K562 (cell line): ENCODE results near the gene FBXO48. TPM values are rescaled to one million over a fixed set of nuclear protein-coding genes. Genes with fewer than 3 reads are reported as not detected.

Experiments
- FOS ChIP-seq: IDR thresholded peaks from 3 replicates; pipeline ENCODE4 v1.6.1; 2011; ENCODE audit not compliant: insufficient read length; ENCODE audit errors: extremely low read depth
- NFXL1 ChIP-seq: fragments of 450-650 bp; formaldehyde crosslinking; IDR thresholded peaks from 2 replicates; pipeline ENCODE4 v1.4.0; 2021; ENCODE audit warnings: mild to moderate bottlenecking
- SFPQ ChIP-seq: fragments of 200-400 bp; formaldehyde crosslinking; IDR thresholded peaks from 2 replicates; pipeline ENCODE4 v1.6.1; 2017; ENCODE audit warnings: mild to moderate bottlenecking, low read depth, low read length, moderate library complexity
- SNIP1 ChIP-seq: fragments of 450-650 bp; IDR thresholded peaks from 2 replicates; pipeline ENCODE4 v1.7.1; 2017; ENCODE audit warnings: low read depth, mild to moderate bottlenecking
- XRCC3 ChIP-seq: fragments of 450-650 bp; IDR thresholded peaks from 2 replicates; pipeline ENCODE4 v1.6.1; 2017; ENCODE audit warnings: mild to moderate bottlenecking, moderate library complexity
- ZBTB34 ChIP-seq: fragments of 250-450 bp; sonication (Bioruptor Pico); IDR thresholded peaks from 2 replicates; pipeline ENCODE4 v1.8.0; 2021; ENCODE audit warnings: mild to moderate bottlenecking, moderate library complexity
- ZNF184 ChIP-seq: sonication (generic); formaldehyde crosslinking; IDR thresholded peaks from 2 replicates; pipeline ENCODE4 v1.5.0; 2020; ENCODE audit warnings: missing genetic modification reagents
- ZNF445 ChIP-seq: fragments of 250-450 bp; sonication (Bioruptor Pico); IDR thresholded peaks from 2 replicates; pipeline ENCODE4 v1.4.0; 2020; ENCODE audit warnings: low read depth, mild to moderate bottlenecking, moderate library complexity
- polyA plus RNA-seq, 8 experiments: library from polyadenylated mRNA; depleted of rRNA in 4 of 8; stranded (reverse) in 5 of 8; unstranded in 3 of 8; fragments of >200 nt; fragmentation: Nextera tagmentation in 2 of 8; fragmentation: Illumina TruSeq in 1 of 8; extraction: Ambion mirVana in 2 of 8; extraction: Trizol in 1 of 8; gene quantifications; 2 replicates each; pipeline versions ENCODE4 v1.2.1 to v1.2.3, GENCODE V29; 2011 to 2014; ENCODE audit warnings: inconsistent platforms in 1 of 8, missing spikeins in 1 of 8
- total RNA-seq, 7 experiments: library from RNA; depleted of rRNA in 6 of 7; stranded (reverse); fragments of >200 nt in 6 of 7; fragmentation: Illumina TruSeq in 2 of 7; extraction: Trizol in 2 of 7; gene quantifications; 2 replicates each; pipeline versions ENCODE4 v1.2.1 to v1.2.3, GENCODE V29; 2011 to 2021; ENCODE audit warnings: low replicate concordance in 1 of 7
- TF ChIP-seq, protein P1 (sequence below), 3 experiments: IDR thresholded peaks in 2 of 3; conservative IDR thresholded peaks in 1 of 3; 2 replicates each; pipeline ENCODE4 v1.5.1; 2011 to 2012; ENCODE audit warnings: low read length in 3 of 3, mild to moderate bottlenecking in 3 of 3, control low read depth in 2 of 3, improper control_type of control experiment in 1 of 3, inconsistent platforms in 1 of 3, low read depth in 1 of 3, mixed read lengths in 1 of 3, moderate library complexity in 1 of 3; ENCODE audit not compliant: insufficient read depth in 2 of 3
- TF ChIP-seq, protein P2 (sequence below): fragments of 450-650 bp; IDR thresholded peaks from 2 replicates; pipeline ENCODE4 v1.6.1; 2017; ENCODE audit warnings: antibody characterized with exemption, mild to moderate bottlenecking
- TF ChIP-seq, protein P3 (sequence below), 3 experiments: fragments of 200-800 bp in 1 of 3; fragments of 250-450 bp in 1 of 3; fragments of 450-650 bp in 1 of 3; sonication (Bioruptor Pico) in 1 of 3; sonication (Bioruptor generic) in 1 of 3; formaldehyde crosslinking in 1 of 3; IDR thresholded peaks; 2 replicates each; pipeline versions ENCODE4 v1.6.1 to v1.8.0; 2016 to 2022; ENCODE audit warnings: mild to moderate bottlenecking in 2 of 3, missing genetic modification characterization in 2 of 3, missing compliant biosample characterization in 1 of 3, moderate library complexity in 1 of 3

The FBXO48 gene
- total and polyA plus RNA-seq, 9 of the 15 experiments (the other 6 are each of a cell fraction or from before 2014, with no cell fraction given) = 0.36 to 1.8 (median 0.73) TPM

DNA sequence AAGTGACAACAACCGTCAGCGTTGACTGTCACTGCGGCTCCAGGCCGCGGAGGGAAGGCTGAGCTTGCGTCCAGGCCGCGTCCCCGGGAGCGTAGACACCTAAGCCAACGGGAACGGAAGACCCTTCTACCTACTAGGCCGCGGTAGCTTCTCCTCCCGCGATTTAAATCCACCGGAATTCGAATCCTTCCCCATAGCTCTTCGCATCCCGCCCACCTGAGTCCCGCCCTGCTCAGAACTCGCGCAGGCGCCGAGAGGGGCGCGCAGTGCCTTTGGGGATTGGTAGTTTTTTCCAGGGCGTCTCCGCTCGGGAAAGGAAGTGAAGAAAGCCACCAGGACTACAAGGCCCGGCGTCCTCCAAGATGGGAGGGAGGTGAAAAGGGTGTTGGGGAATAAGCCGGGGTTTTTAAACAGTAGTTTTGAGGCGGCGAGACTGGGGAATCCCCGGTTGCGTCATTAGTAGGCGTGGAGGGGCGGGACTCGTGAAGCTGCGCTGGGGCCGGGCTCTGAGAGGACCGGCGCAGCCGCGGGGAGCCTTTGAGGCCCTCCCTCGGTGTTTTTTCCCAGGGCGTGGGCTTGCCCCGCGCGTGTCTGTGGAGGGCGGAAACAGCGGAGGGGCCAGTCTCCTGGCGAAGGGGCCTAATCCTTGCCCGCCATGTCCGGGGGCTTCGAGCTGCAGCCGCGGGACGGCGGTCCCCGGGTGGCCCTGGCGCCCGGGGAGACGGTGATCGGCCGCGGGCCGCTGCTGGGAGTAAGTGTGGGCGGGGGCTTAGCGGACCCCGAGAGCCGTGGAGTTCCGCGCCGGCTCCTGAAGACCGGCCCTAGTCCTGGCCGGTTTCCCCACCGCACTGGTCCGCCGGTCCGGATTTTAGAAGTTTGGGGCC, at the start of gene FBXO48, which contains the start of gene APLF (continued):
- TF ChIP-seq ZNF184 (no peak), ZNF445 (no peak), SFPQ (no peak), XRCC3 (no peak), SNIP1 (no peak), NFXL1 (CRISPR knock-in tag) (no peak), FOS (no peak), ZBTB34 (CRISPR knock-in tag) (no peak)
- TF ChIP-seq, protein P1, sequence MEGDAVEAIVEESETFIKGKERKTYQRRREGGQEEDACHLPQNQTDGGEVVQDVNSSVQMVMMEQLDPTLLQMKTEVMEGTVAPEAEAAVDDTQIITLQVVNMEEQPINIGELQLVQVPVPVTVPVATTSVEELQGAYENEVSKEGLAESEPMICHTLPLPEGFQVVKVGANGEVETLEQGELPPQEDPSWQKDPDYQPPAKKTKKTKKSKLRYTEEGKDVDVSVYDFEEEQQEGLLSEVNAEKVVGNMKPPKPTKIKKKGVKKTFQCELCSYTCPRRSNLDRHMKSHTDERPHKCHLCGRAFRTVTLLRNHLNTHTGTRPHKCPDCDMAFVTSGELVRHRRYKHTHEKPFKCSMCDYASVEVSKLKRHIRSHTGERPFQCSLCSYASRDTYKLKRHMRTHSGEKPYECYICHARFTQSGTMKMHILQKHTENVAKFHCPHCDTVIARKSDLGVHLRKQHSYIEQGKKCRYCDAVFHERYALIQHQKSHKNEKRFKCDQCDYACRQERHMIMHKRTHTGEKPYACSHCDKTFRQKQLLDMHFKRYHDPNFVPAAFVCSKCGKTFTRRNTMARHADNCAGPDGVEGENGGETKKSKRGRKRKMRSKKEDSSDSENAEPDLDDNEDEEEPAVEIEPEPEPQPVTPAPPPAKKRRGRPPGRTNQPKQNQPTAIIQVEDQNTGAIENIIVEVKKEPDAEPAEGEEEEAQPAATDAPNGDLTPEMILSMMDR (IDR thresholded peaks at IDR 0.05 in 2 of 3, conservative IDR thresholded peaks at IDR 0.05 in 1 of 3; ENCODE audit: insufficient read depth in 2 of 3, low read depth in 1 of 3, low read length in 3 of 3) = no peak
- TF ChIP-seq, protein P2, sequence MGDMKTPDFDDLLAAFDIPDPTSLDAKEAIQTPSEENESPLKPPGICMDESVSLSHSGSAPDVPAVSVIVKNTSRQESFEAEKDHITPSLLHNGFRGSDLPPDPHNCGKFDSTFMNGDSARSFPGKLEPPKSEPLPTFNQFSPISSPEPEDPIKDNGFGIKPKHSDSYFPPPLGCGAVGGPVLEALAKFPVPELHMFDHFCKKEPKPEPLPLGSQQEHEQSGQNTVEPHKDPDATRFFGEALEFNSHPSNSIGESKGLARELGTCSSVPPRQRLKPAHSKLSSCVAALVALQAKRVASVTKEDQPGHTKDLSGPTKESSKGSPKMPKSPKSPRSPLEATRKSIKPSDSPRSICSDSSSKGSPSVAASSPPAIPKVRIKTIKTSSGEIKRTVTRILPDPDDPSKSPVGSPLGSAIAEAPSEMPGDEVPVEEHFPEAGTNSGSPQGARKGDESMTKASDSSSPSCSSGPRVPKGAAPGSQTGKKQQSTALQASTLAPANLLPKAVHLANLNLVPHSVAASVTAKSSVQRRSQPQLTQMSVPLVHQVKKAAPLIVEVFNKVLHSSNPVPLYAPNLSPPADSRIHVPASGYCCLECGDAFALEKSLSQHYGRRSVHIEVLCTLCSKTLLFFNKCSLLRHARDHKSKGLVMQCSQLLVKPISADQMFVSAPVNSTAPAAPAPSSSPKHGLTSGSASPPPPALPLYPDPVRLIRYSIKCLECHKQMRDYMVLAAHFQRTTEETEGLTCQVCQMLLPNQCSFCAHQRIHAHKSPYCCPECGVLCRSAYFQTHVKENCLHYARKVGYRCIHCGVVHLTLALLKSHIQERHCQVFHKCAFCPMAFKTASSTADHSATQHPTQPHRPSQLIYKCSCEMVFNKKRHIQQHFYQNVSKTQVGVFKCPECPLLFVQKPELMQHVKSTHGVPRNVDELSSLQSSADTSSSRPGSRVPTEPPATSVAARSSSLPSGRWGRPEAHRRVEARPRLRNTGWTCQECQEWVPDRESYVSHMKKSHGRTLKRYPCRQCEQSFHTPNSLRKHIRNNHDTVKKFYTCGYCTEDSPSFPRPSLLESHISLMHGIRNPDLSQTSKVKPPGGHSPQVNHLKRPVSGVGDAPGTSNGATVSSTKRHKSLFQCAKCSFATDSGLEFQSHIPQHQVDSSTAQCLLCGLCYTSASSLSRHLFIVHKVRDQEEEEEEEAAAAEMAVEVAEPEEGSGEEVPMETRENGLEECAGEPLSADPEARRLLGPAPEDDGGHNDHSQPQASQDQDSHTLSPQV = peak; percentile 74; the same call in 1 of the 2 replicates
- TF ChIP-seq, protein P3, sequence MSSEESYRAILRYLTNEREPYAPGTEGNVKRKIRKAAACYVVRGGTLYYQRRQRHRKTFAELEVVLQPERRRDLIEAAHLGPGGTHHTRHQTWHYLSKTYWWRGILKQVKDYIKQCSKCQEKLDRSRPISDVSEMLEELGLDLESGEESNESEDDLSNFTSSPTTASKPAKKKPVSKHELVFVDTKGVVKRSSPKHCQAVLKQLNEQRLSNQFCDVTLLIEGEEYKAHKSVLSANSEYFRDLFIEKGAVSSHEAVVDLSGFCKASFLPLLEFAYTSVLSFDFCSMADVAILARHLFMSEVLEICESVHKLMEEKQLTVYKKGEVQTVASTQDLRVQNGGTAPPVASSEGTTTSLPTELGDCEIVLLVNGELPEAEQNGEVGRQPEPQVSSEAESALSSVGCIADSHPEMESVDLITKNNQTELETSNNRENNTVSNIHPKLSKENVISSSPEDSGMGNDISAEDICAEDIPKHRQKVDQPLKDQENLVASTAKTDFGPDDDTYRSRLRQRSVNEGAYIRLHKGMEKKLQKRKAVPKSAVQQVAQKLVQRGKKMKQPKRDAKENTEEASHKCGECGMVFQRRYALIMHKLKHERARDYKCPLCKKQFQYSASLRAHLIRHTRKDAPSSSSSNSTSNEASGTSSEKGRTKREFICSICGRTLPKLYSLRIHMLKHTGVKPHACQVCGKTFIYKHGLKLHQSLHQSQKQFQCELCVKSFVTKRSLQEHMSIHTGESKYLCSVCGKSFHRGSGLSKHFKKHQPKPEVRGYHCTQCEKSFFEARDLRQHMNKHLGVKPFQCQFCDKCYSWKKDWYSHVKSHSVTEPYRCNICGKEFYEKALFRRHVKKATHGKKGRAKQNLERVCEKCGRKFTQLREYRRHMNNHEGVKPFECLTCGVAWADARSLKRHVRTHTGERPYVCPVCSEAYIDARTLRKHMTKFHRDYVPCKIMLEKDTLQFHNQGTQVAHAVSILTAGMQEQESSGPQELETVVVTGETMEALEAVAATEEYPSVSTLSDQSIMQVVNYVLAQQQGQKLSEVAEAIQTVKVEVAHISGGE (CRISPR knock-in tag; IDR thresholded peaks at IDR 0.05) = no peak
